GM19240 (cell line): Measurements from ENCODE around the gene CLCN4.

Experiments
- DNase-seq: peaks from one replicate; pipeline ENCODE4 v3.0.0; 2011; ENCODE audit warnings: low spot score; ENCODE audit not compliant: insufficient read length

CLCN4 gene

DNA sequence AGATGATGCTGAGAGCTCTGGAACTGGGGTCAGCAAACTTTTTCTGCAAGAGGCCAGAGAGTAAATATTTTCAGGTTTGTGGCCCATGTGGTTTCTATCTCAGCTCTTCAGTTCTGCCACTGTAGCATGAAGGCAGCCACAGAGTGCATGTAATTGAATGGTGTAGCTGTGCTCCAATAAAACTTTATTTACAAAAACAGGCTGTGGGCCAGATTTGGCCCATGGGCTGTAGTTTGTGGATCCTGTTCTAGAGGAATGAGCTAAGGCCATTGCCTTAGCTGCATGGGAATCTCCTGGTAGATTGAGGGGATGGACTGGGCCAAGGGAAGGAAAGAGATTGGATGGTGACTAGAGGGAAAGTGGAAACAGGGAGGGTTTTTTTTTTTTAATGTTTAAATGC lies 36.8 kb downstream of the CLCN4 start:
- no peak for DNase-seq

DNA sequence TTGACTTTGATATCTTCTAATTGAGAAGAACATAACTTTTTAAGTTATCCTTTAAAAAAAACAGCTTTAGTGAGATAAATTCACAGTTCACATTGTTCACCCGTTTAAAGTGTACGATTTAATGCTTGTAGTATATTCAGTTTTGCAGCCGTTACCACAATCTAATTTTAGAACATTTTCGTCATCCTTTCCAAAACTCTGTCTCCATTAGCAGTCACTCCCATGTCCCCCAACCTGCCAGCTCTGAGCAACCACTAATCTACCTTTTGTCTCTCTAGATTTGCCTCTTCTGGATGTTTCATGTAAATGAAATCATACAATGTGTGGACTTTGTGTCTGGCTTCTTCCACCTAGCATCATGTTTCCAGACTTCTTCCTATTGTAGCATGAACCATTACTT lies 38.6 kb downstream of the CLCN4 start:
- DNase-seq = no peak

DNA sequence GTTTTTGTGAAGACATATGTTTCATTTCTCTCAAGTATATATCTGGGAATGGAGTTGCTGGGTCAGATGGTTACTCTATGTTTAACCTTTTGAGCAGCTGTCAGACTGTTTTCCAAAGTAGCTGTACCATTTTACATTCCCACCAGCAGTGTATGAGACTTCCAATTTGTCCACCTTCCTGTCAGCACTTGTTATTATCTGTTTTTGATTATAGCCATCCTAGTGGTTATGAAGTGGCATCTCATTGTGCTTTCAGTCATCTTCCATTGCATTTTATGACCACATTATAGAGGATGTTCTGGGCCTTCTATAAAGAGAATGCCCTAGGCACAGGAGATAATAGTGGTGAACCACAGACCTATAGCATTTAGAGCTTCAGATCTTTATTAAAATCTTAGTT lies 39.2 kb downstream of the CLCN4 start:
- DNase-seq = no peak

DNA sequence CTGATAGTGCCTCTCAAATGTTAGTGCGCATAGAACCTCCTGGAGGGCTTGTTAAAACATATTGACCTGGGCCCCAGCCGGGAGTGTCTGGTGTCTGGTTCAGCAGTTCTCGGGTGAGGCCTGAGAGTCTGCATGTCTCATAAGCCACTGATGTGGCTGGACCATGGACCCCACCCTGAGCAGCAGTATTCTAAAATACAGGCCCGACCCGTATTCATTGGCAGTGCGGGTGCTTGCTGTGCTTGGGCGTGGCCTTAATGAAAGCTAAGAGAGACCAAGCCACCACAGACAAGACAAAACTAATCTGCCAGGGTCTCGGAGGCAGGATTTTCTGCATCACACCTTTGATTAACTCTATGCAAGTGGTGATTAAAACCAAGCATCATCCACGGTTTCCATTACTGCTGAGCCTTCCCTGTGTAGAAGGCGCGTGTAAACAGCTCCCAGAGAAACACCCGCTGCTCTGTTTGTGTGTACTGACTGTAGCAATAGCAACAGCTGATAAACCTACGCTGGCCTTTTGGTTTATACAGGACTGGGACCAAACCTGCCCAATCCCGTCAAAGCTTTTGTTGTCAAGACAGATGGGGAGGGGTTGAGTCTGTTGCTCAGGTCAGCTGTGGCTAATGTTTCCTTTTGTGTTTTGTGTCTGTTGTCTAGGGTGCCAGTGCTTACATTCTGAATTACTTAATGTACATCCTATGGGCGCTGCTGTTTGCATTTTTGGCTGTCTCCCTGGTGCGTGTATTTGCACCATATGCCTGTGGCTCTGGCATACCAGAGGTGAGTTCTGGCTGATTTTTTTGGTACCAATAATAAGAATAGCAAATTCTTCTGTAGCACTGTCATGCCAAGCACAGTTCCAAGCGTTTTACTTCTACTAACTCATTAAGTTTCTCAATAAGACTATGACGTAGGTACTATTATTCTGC lies 40.8 kb downstream of the CLCN4 start:
- DNase-seq = no peak

DNA sequence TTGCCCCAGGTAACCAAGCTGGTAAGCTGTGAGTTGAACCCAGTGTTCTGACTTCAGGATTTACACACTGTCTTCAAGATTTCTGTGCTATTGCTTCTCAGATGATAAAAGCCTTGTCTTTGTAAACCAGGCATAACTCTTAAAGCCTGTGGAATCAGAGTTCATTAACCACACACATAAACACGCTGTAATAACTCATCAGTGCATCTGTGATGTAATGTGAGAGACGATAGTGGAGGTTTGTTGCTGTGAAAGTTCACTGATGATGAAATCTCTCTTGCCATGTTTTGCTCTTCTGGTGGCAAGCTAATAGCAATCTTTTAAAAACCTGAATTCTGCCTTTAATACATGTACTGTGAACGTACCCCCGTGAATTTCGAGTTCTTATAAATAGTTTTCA lies 41.5 kb downstream of the CLCN4 start:
- no peak for DNase-seq

DNA sequence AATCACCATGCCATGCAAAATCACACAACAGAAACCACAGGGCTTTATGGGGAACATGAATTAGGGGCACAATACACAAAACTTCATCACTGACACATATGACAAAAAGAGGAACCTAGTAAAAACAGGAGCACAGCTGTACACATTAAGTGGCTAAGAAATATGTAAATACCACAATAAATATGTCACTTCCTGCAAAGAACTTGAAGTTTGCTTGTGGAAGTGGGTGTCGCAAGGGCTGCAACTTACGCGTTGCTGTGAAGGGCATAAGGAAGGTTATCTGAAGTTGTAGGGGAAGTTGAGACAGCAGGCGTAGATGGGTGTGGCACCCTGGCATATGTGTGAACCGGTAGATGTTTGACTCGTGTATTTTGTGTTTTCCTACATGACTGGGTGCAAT lies 42.4 kb downstream of the CLCN4 start:
- no peak for DNase-seq

DNA sequence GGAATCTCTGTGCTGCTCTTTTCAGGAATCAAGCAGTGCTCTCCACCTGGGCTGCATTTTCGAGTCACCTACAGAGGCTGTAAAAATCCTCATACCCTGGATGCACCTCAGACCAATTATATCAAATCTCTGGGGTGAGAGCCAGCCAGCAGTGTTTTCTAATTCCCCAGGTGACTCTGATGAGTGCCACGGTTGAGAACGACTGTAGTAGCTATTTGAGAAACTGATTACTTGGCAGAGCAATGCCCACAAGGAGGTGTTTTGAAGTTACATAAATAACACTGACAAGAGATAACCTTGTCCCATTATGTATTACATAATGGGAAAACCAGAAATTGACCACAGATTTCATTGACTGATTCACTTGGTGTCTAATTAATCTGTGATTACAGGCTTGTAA lies 46.8 kb downstream of the CLCN4 start:
- DNase-seq = no peak

DNA sequence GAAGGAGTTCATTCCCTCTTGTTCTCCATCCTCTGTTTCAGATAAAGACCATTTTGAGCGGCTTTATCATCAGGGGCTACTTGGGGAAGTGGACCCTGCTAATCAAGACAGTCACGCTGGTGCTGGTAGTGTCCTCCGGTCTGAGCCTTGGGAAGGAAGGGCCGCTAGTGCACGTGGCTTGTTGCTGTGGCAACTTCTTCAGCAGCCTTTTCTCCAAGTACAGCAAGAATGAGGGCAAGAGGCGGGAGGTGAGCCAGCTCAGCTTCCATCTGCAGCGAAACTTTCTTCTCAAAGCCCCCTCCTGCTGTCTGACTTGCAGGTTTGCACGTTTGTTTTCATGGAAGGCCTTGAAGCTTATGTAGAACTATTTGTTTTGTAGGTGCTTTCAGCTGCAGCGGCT lies 49.5 kb downstream of the CLCN4 start:
- DNase-seq = no peak

DNA sequence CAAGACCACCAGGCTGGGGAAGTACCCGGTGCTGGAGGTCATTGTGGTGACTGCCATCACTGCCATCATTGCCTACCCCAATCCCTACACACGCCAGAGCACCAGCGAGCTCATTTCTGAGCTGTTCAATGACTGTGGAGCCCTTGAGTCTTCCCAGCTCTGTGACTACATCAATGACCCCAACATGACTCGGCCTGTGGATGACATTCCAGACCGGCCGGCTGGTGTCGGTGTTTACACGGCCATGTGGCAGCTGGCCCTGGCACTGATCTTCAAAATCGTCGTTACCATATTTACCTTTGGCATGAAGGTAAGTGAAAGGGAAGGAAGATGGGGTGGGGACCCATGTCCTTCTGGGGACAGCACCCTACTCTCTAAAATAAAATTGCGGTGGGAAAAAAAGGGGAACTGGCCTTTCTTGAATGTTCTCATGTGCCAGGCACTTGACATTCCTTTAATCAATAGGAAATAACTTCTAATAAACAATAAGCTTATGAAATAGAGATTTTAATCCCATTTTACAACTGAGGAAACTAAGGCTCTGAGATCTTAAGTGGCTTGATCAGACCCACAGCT lies 51.6 kb downstream of the CLCN4 start:
- no peak for DNase-seq

DNA sequence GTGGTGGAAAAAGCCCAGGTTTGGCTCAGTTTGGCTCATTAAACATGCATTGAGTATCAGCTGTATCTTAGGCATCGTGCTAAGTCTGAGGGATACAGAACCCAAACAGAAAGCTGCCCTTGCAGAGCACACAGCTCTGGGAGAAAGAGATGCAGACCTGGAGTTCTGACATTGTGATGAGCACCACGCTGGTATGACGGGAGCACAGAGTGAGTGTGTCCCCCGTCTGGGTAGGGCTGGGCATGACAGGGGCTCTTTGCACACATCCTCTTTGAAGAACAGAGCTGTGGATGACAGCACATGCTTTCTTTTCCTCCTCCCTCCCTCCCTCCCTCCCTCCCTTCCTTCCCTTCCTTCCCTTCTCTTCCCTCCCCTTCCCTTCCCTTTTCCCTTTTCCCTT lies 52.2 kb downstream of the CLCN4 start:
- DNase-seq = no peak

DNA sequence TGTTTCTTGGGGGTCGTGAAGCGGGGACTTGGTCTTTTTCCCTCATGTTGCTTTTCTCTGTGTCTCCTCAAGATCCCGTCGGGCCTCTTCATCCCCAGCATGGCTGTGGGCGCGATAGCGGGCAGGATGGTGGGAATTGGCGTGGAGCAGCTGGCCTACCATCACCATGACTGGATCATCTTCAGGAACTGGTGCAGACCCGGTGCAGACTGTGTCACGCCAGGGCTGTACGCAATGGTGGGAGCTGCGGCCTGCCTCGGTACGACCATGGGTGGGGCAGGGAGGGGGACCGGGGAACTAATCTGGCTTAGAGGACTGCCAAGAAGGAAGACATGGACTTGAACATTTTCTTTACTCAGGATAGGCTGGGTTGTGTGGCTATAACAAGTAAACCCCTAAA lies 55.6 kb downstream of the CLCN4 start:
- DNase-seq = no peak

DNA sequence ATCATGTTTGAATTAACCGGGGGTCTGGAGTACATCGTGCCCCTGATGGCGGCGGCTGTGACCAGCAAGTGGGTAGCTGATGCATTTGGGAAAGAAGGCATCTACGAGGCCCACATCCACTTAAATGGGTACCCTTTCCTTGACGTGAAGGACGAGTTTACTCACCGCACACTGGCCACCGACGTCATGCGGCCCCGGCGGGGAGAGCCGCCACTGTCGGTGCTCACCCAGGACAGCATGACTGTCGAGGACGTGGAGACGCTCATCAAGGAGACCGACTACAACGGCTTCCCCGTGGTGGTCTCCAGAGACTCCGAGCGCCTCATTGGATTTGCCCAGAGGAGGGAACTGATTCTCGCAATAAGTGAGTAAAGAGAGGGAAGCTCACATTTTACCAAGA lies 56.9 kb downstream of the CLCN4 start:
- no peak for DNase-seq

DNA sequence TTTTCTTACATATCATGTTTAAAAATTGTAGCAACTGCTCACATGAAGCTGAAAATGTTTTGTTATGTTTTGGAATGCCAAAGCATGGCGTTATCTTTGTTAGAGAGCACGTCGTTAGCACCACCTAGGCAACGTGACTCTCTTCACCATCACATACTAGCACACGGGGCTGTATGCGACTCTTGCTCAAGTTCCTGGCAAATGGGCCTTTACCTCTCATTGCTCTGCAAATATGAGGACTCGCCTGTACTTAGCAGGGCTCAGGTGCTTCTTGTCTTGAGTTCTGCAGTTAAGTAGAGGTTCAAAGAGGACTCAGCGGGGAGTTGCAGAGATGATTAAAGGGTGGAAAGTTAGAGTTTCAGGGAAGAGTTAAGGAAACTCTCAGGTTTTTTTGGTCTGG lies 59.4 kb downstream of the CLCN4 start:
- no peak for DNase-seq

DNA sequence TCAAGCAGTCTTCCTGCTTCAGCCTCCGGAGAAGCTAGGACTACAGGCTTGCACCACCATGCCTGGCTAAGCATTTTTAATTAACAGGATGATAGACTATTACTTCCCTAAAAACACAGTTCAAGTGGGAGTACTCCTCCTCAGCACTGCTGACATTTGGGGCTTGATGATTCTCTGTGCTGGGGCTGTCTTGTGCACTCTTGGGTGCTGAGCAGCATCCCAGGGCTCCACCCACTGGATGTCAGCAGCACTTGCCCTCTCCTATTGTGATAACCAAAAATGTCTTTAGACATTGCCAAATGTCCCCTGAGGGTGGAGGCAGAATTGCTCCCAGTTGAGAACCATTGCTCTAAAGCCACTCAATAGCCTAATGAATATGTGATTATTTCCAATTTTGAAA lies 60.4 kb downstream of the CLCN4 start:
- no peak for DNase-seq

DNA sequence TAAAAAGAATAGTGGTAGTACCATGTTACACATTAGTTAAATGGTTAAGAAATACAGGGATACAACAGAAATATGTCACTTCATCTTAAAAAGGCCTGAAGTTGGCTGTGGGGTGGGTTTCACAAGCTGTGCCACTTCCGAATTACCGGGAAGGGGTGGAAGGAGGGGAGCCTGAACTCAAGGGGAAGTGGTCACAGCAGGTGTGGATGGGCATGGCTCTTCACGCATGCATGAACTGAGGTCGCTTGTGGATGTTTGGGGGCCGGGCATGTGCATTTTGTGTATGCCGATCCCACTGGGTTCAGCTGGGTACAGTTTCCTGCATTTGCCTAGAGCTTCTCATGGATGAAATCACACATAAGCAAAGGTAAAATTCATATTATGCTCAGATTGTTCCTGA lies 64.9 kb downstream of the CLCN4 start:
- DNase-seq = no peak

DNA sequence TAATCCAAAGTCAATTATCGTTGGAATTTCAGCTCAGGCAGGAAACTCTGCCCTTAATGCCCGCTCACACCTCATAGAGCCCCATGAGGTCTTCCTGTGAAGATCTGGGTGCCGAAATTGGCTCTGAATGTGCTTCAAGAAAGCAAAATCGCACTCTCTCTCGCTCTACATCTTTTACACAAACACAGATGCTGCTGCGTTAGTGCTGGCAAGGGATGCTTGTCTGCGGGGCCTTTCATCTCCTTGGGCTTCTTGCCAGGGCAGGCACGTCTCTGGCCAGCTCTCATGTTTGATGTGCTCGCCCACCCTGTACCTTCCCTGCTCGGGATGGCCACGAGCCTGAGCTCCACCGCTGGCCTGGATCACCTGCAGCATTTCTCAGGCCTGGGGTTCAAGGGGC lies 66.5 kb downstream of the CLCN4 start:
- no peak for DNase-seq

DNA sequence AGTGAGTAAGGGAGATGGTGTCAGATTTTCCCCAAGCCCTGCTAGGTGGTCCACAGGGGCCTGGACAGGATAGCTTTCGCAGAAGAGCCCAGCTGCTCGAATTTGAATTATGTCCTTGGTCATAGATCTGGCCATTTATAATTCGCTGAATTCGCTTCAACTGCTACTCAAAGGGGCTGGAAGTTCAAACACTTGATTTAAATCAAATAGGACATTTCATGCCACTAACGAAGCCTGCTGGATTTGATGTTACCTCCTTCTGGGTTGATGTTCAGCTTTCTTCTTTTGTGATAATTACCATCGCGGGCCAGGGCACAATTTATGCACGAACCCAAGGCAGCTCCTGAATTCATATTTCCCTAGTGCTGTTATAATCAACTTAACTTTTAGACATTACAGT lies 67.0 kb downstream of the CLCN4 start:
- DNase-seq = no peak

DNA sequence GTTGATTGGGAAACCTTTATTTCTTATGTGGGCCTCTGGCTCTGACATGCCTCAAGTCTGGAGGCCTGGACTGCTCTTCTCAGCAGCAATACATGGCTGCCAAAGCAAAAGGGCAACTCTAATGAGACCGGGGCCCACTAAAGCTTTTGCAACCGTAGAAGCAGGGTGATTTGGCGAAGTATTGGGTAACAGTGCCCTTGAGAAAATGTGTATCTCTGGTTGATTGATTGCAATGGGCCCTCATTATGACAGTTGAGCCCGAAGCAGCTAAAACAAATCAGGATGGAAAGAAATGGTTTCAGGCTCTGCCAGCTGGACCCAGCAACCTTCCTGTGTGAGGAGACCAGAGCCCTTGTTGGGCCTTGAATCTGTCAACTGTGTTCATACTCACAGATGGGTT lies 73.4 kb downstream of the CLCN4 start:
- no peak for DNase-seq

DNA sequence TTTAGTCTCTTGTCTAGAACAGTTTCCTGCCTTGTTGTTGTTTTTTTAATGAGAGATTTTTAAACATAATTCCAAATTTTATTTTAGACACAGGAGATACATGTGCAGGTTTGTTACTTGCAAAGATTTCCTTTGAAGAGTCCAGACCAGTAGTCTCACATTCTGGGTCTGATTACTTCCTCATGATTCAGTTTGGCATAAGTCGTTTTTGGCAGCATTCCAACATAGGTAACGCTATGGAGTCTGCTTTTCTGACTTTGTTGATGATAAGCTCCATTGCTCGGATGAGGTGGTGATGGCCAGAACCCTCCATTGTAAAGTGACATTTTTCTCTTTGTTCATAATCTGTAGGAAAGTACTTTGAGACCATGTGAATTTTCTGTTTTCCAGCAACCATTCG lies 74.7 kb downstream of the CLCN4 start:
- DNase-seq = no peak

DNA sequence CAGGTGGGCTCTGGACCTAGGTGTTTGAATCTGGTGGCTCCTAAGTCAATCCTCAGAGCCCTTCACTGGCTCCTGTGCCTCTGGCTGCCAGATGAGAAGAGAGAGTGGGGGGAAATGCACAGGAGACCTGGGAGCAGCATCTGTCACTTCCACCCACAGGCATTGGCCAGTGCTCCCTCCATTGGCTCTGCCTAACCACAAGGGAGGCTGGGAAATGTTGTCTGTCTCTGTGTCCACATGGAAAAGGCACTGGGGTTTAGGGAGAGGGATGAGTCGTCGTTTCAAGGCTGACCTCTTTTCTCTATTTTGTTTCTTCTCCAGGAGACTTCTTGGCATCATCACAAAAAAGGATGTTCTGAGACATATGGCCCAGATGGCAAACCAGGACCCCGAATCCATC lies 76.4 kb downstream of the CLCN4 start:
- DNase-seq = no peak

DNA sequence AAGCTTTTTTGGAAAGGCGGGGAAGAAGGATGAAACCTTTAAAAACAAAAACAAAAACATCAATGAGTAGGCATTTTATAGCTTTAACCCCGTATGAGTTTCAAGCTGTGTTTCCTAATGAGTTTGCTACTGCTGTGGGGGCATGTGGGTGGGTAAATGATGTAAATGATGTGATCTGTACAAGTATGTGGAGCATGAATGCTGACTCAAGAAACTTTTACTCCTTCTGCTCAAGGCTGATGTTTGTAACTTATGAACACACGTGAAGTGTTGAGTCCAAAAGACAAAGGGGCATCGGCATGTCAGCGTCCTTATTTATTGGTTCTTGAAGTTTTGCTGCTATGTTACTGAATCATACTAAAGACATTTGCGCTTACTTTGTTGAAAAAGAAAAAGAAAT lies 76.9 kb downstream of the CLCN4 start:
- DNase-seq = no peak

DNA sequence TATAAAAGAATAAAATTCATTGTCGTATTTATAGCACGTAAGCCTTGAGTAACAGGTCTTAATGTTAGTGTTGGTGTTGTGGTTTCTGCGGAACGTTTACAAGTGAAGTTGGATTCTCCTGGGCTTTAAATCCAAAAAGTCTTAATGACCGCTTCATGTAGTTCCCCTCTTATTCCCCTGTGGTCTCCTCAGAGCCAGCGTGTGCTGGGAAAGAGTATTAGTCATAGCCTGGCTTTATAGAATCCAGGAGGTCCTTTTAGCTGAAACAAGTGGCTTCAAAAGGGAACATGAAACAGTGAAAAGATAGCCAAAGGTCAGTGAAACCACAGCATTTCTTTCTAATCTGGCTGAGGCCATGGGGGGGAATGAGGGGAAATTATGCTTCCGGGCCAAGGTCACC lies 79.1 kb downstream of the CLCN4 start:
- DNase-seq = no peak

DNA sequence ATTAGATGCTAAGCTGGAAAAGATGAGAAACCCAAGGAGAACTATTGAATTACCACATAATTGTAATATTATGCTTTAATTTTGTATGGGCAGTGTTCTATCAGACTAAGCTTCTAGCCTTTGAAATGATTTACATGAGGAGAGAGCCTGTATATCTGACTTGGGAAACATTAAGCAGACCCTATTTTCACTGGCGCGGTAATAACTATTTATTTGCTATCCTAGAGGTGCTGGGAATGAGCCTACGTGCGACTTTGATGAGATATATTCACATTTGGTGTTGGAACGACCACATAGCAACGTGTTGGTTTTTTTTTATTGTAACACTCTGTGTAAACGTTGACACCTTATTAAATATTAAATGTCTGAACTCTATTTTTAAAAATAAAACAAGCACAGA lies 80.5 kb downstream of the CLCN4 start:
- no peak for DNase-seq
